HL-60 (cell line): ENCODE measurements around the gene HOATZ.

Experiments used
- POLR2AphosphoS5 ChIP-seq: IDR thresholded peaks from 2 replicates; pipeline ENCODE4 v1.6.1; 2012; ENCODE audit warnings: low read depth
- TF ChIP-seq, protein P1 (sequence below): IDR thresholded peaks from one replicate; pipeline ENCODE4 v1.5.1; 2011; ENCODE audit warnings: low read length, control low read depth, inconsistent platforms; ENCODE audit not compliant: insufficient read depth

DNA sequence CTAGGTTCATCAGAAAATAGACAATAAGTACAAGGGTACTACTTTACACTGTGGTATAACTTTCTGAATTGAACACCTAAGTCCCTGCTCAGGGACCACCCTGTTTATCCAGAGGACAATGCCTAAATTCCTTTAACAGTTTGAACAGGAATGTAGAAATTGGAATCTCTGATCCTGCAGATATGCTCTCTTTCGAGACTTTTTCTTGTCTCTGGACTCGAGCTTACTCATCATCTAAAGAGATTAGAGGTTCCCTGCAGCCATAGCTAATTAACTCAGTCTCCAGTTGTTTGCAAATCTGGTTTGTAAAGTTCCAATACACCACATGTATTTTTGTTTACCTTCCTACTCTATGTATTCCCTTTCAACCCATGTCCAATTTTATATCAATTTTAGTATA lies 1.0 kb downstream of the HOATZ start:
- TF ChIP-seq, protein P1, sequence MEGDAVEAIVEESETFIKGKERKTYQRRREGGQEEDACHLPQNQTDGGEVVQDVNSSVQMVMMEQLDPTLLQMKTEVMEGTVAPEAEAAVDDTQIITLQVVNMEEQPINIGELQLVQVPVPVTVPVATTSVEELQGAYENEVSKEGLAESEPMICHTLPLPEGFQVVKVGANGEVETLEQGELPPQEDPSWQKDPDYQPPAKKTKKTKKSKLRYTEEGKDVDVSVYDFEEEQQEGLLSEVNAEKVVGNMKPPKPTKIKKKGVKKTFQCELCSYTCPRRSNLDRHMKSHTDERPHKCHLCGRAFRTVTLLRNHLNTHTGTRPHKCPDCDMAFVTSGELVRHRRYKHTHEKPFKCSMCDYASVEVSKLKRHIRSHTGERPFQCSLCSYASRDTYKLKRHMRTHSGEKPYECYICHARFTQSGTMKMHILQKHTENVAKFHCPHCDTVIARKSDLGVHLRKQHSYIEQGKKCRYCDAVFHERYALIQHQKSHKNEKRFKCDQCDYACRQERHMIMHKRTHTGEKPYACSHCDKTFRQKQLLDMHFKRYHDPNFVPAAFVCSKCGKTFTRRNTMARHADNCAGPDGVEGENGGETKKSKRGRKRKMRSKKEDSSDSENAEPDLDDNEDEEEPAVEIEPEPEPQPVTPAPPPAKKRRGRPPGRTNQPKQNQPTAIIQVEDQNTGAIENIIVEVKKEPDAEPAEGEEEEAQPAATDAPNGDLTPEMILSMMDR = no peak
- TF ChIP-seq POLR2AphosphoS5 = no peak
